ENCODE measurements around the gene IL36RN. TPM values are rescaled to one million over a fixed set of nuclear protein-coding genes. Genes with fewer than 3 reads are reported as not detected.
A peak's percentile ranks its signal among the peaks of the same experiment; 100 is the strongest.

The IL36RN gene
- total and polyA plus RNA-seq, 11 donors: not detected

DNA sequence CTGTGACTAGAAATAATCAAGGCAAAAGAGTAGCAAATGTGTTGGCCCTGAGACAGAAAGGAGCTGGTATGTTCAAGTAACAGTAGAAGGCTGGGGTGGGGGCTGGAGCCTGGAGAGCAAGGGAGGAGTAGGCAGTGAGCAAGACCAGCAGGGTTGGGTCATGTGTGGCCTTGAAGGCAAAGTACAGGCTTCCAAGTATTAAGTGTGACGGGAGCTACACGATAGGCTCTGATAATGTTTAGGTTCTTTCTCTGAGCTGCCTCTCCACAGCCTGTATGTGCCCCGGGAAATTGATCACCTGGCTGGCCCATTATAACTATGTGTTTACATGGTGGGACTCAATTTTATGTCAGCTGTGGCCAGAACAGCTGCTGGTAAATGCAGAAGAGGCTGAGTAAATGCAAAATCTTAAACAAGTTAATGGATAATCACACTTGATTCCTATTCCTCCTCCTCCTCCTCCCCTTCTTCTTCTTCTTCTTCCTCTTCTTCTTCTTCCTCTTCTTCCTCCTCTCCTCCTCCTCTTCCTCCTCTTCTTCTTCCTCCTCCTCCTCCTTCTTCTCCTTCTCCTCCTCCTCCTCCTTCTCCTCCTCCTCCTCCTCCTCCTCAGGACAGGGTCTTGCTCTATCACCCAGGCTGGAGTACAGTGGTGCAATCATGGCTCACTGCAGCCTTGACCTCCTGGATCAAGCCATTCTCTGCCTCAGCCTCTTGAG is 18.1 kb downstream of the IL36RN start:
- Histone ChIP-seq H3K27ac (no peak overlapping the region), H3K4me3 (no peak overlapping the region), H3K36me3 (no peaks in the 10 kb centered on the region), H3K4me1 (peaks cover 0 to 10% (median 0%) of the 10 kb centered on the region in 12 donors), H3K9me3 (no peaks in the 10 kb centered on the region), H3K27me3 (peaks cover 0 to 5% (median 0%) of the 10 kb centered on the region in 9 donors)
- ATAC-seq (no peak), DNase-seq (no peak)
- WGBS, 4 donors: 70 to 88% (median 72%) methylated on average over 3 of the region's 3 CpGs
- no peak for TF ChIP-seq CTCF (IDR thresholded peaks at IDR 0.05)
- TF ChIP-seq POLR2A (IDR thresholded peaks at IDR 0.05): no peak
- intact Hi-C loops (cut with DNase I): no loop called here

DNA sequence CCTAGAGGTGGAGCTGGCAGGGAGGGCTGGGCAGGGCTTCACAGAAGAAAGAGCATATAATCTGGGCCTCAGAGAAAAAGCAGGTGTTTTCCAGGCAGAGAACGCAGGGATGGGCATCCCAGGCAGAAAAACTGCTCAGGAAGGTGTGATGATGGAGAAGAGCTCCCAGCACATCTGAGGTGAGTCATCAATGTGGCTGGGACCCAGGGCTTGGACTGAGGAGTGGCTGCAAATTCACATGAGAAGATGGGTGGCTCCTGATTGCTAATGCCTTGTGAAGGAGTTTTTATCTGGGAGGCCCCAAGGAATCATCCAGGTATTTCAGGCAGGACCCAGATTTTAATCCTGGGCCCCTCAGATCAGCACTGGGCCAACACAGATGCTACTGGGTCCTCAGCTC is 18.9 kb downstream of the IL36RN start:
- intact Hi-C loops (cut with DNase I): no loop called here
- peaks cover 0 to 10% (median 0%) of the 10 kb centered on the region in 12 donors for H3K4me1 ChIP-seq
- DNase-seq (no peak), ATAC-seq (no peak)
- no peaks in the 10 kb centered on the region for H3K36me3 ChIP-seq
- H3K9me3 ChIP-seq: no peaks in the 10 kb centered on the region
- H3K4me3 ChIP-seq: no peak overlapping the region
- 60 to 78% (median 66%) methylated on average over 1 of the region's 1 CpG for WGBS, 4 donors
- peaks cover 0 to 5% (median 0%) of the 10 kb centered on the region in 9 donors for H3K27me3 ChIP-seq
- TF ChIP-seq CTCF (IDR thresholded peaks at IDR 0.05) (no peak), POLR2A (IDR thresholded peaks at IDR 0.05) (no peak)
- no peak overlapping the region for H3K27ac ChIP-seq

GRCh38 chr2:113078350-113078839 is 19.4 kb downstream of the IL36RN start:
- peaks cover 0 to 8% (median 0%) of the 10 kb centered on the region in 12 donors for H3K4me1 ChIP-seq
- intact Hi-C loops (cut with DNase I): no loop called here
- TF ChIP-seq CTCF (IDR thresholded peaks at IDR 0.05): no peak
- no peak for TF ChIP-seq POLR2A (IDR thresholded peaks at IDR 0.05)
- no peaks in the 10 kb centered on the region for H3K9me3 ChIP-seq
- WGBS, 4 donors: 58 to 64% (median 60%) methylated on average over 6 of the region's 6 CpGs
- H3K27me3 ChIP-seq: peaks cover 0 to 5% (median 0%) of the 10 kb centered on the region in 9 donors
- ATAC-seq (peak in 2 of 4 donors; percentile 38 to 72), DNase-seq (no peak)
- H3K4me3 ChIP-seq: no peak overlapping the region
- H3K36me3 ChIP-seq: no peaks in the 10 kb centered on the region
- H3K27ac ChIP-seq: no peak overlapping the region

- peaks cover 0 to 5% (median 0%) of the 10 kb centered on the region in 9 donors for H3K27me3 ChIP-seq
- H3K36me3 ChIP-seq: no peaks in the 10 kb centered on the region
- no peak overlapping the region for H3K27ac ChIP-seq
- peaks cover 0 to 3% (median 0%) of the 10 kb centered on the region in 12 donors for H3K4me1 ChIP-seq
- no peaks in the 10 kb centered on the region for H3K9me3 ChIP-seq
- no peak for TF ChIP-seq CTCF (IDR thresholded peaks at IDR 0.05)
- TF ChIP-seq POLR2A (IDR thresholded peaks at IDR 0.05): no peak
- no peak overlapping the region for H3K4me3 ChIP-seq
- intact Hi-C loops (cut with DNase I): no loop called here
- DNase-seq (no peak), ATAC-seq (no peak)
- 78 to 96% (median 89%) methylated on average over 4 of the region's 4 CpGs for WGBS, 4 donors
Observed at GRCh38 chr2:113079131-113079530, 20.1 kb downstream of the IL36RN start.

Data from heart left ventricle (tissue), 16 donors.